Iris pigment epithelial cell (primary cell): Measurements from ENCODE around the gene TBX21.
A peak's percentile ranks its signal among the peaks of the same experiment; 100 is the strongest.

Source experiments
- DNase-seq: peaks from one replicate; pipeline ENCODE4 v3.0.0-alpha.2; 2011; ENCODE audit warnings: low read depth

Gene TBX21

GRCh38 chr17:47697906-47698711 lies 34.9 kb upstream of the TBX21 start:
- DNase-seq = no peak

- peak; percentile 32 for DNase-seq
These were observed 34.1 kb upstream of the TBX21 start for GRCh38 chr17:47698749-47699535.

DNA sequence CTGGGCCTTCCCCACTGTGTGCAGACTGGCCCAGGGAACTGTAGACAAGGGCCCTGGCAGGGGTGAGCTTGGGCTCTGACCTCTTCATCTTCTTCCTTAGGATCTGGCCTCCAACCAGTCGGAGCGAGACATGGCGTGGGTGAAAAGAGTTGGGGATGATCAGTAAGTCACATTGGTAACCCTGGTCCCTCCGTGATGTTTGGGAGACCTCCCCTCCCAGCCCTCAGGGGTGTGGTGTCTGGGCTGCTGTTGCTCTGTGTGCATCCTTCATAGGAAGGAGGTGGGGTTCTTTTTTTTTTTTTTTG lies 33.5 kb upstream of the TBX21 start:
- no peak for DNase-seq

GRCh38 chr17:47700471-47701449 lies 32.3 kb upstream of the TBX21 start:
- no peak for DNase-seq

DNA sequence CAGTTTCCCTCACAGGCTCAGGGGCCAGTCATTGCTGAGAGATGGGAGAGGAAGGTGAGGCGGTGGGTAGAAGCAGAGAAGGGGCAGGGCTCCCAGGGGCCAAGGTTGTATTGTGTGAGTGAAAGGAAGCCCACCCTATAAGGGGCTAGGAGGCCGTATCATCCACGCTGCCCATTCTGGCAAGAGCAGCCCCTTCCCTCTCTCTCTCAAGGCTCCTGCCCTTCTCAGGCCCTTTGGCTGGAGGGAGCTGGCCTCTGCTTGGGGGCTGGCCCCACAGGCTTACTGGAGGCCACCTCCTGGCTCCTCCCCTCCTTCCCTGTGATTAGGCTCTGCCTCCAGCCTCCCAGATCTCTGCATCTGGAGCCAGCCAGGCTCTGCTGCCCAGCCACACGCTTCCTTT lies 31.4 kb upstream of the TBX21 start:
- no peak for DNase-seq

DNA sequence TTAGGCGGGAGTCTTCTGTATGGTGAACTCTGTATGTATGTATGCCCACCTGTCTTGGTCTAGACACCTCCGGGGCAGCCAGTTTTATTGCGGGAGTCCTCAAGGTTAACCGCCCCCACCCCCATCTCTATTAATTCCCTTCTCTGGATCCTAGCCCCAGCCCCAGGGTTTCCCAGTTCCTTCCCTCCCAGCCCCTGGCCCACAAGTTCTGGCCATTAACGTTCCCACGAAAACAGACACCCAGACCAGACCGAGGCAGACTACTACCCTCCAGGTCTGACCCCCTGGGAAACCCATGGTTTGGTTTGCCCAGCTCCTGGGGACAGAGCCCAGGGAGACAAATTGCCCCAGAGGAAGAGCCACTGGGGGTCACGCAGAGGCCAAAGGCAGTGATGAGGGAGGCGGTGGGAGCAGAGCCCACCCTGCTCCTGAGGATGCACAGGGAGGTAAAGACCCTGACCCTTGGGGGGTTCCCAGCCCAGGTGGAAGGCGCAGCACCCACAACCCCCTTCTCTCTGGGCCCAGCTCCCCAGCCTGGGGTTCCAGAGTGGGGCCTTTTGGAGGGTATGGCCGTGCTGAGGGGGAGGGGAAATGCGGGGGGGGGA lies 30.5 kb upstream of the TBX21 start:
- DNase-seq = no peak

DNA sequence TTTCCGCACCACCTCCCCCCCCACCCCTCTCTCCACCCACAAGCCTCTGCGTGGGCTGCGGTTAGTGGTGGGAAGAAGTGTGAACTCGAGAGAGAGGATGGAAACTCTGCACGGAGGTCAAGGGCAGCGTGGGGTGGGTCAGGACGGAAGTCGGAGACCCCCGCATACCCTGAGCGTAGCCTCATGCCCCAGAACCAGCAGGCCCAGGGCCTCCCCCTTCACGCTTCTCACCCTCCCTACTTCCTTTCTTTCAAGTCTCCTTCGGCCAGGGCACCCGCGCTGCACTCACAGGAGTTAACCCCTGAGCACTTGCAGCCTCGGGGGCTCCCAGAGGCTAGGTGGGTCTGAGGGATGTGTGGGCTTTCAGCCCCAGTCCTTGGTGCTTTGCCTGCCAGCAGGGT lies 29.8 kb upstream of the TBX21 start:
- DNase-seq = no peak

GRCh38 chr17:47703671-47704070 lies 29.4 kb upstream of the TBX21 start:
- no peak for DNase-seq

GRCh38 chr17:47704116-47704515 lies 28.9 kb upstream of the TBX21 start:
- DNase-seq = no peak

DNA sequence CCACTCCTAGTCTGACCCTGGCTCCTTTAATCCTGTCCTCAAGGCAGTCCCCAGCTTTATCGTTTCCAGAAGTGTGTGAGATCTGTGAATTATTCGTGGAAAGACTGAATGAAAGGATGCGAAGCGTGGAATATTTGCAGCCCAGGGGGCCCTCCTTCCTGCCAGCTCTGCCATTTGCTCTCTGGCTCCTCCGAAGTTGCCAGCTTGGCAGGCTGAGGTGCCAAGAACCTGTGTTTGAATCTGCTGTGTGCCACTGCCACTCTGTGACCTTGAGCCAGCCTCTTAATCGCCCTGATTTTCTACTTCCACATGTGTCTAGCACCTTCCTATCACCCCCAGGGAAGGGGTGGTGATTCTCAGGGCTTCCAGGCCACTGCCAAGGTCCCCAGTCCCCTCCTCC lies 28.3 kb upstream of the TBX21 start:
- DNase-seq = no peak

DNA sequence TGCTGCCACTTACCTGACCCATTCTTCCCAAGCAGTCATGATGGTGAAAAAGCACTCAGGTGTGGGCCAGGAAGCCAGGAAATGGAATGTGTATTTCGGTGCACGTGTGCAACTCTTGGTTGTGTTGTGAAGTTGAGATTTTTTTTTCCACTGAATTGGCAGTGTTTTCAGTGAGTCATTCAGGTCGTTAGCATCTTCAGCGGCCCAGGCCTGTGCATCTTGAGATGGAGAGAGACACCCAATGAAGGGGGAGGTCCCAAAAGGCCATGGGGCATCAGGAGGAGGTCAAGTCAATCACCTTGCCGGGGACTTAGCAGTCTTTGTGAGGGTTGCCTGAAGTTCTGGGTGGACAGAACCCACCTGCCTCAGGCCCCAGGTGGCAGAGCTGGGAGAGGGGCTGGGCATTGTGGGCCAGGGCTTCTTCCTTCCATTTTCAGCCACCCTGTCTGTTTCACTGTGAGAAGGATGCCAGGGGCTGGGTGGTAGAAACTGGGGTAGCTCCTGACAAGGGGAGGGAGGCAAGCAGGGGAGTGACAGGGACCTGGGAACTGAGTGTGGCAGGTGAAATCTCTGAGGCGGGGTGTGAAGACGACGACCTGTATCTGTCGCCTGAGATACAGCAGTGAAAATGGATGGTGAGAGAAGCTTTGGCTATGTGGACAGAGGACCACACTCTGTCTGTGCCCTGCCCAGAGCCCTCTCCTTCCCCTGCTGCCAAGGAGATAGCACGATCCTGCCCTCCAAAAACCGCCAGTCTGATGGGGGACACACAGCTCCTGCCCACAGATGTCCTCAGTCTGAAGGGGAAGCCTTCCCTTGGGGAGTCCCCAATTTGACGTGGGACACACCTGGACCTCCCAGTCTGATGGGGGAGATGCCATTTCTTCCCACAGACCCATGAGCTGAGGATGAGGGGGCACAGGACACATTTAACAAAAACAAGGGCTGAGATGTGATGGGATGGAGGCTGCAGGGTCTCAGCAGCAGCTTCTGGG lies 27.2 kb upstream of the TBX21 start:
- DNase-seq = no peak

- no peak for DNase-seq
These were observed 25.8 kb upstream of the TBX21 start for GRCh38 chr17:47707056-47707804.

DNA sequence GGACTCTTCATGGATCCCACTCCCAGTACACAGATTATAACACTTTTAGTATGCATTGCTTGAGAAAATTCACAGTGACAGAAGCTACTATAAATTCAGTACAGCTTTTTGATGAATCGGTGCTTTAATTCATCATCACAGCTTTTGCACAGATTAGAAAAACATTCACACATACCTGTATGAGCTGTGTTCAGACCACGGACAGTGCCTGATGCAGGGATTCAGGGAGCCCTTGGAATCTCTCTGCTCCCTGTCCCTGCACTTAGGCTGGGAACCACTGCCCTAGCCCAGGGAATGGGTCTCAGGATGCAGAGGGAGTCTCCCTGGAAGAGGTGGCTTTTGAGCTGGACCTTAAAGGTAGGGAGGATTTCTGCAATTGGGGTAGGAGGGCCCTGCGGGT lies 25.2 kb upstream of the TBX21 start:
- DNase-seq = no peak

DNA sequence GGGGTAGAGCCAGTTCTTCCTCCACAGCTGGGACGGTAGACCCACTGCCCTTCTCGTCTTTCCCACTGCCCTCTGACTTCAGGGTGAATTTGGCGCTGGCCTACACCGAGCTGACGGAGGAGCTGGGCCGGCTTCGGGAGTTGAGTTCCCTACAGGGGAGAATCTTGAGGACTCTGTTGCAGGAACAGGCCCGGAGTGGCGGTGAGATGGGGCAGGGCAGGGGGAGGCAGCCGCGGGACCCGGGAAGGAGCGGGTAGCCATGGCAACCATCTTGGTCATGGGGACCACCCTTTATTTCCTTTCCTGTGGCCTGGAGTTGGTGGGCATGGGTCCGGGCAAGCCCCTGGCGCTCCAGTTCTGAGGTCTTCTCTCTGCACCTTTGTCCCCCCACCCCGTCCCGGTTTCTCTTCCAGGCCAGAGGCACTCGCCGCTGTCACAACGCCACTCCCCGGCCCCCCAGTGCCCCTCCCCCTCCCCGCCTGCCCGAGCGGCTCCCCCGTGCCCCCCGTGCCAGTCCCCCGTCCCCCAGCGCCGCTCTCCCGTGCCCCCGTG lies 24.6 kb upstream of the TBX21 start:
- no peak for DNase-seq

GRCh38 chr17:47708864-47709541 lies 24.0 kb upstream of the TBX21 start:
- DNase-seq = peak; percentile 28

DNA sequence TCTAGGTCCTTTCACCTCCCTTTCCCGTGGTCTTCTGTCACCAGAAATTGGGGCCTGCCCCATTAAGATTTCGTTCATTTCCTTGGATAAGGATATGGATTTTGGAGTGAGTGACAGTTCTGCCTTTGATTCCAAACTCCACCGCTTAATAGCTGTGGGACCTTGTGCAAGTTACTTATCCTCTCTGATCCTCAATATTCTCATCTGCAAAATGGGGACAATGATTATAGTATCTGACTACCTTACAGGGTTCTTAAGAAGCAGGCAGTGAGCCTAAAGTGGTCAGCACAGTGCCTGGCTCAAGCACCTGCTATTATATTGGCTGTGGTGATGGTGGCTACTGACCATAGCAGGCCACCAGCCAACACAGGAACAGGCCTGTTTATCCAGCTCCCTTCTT lies 23.4 kb upstream of the TBX21 start:
- no peak for DNase-seq

DNA sequence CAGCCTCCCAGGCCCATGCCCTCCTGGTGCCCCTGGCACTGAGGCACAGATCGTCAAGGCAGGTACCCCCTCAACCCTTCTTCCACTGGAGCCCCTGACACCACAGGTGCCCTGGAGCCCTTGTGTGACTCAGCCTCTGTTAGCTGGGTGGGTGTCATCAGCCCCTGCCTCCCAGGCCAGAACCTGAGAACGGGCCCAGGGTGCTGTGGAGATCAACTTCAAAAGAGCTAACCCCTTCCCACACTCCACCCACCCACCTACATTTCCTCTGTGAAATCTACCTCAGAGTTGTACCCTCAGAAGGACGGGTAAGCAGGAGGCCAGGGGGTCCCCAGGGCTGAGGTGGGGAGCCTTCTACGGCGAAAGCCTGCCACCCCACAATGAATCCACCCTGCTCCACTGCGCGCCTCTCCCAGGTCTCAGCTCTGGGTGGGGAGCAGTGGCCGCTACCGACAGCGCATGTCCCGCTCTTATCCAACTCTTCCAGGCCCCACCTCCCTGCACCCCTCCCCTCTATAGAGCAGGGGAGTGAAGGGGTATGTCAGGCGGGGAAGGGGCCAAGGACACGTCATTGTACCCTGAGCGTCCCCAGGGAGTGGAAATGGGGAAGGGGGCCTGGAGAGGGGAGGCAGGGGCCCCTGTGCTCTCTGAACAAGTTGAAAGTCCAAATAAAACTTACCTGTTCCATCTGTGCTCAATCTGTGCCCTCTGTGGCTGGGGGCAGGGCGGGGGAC lies 21.5 kb upstream of the TBX21 start:
- DNase-seq = no peak

DNA sequence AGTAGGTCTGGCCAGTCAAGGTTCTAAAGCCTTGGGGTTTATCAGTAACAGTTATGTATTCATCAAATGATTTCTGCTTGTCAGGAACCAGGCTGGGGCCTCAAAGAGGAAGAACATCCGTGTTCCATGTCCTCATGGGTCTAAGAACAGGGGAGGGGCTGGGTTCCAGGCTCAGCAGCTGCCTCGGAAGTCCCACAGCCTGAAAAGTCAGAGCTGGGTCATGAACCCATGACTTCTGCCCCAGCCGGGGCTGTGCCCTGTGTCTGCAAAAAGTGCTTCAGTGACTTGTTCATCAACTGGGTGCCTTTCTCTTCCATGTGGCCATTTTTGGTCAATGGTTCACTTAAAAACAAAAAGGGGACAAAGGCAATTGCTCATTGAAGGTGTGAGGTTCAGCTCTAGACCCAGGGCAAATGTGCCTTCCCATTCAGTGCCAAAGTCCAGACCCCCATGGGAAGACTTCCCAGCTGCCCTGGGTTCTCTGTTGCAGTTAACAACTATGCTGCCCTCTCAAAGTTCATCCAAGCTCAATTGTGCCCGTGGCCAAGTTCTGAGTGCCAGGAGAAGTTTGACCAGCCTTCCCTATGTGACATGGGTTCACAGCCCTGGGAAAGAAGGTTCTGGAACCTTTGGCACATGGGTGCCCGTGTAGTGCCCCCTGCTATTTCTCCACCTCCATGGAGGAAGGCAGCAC lies 20.6 kb upstream of the TBX21 start:
- DNase-seq = no peak
